Activated naive CD4-positive, alpha-beta T cell treated with anti-CD3 and anti-CD28 coated beads, Interleukin-2, amount 50 U/mL, for 16 hours (primary cell): ENCODE measurements around the gene NOVA2.
A peak's percentile ranks its signal among the peaks of the same experiment; 100 is the strongest.

ENCODE experiments used
- DNase-seq: peaks from one replicate; pipeline ENCODE4 v3.0.0-alpha.2; 2020

The NOVA2 gene

GRCh38 chr19:45999653-46000121 lies 26.0 kb upstream of the NOVA2 start:
- no peak for DNase-seq

DNA sequence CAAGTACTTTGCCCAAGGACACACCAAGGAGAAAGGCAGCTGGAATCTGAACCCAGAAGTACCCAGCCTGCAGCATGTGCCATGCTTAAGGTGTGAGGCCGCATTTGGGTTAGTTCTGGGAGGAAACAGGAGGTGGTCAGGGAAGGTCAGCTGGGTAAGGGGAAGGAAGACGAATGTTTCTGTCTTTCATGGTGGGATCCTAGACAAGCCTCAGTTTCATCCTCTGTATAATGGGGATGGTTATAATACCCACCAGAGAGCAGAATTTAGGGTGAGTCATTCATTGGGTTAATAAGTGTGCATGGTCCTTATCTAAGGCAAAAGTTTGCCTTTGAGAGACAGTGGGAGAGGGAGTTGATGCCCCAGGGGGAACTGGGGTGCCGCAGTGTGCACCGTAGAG lies 25.2 kb upstream of the NOVA2 start:
- no peak for DNase-seq

GRCh38 chr19:45996933-45997332 lies 23.3 kb upstream of the NOVA2 start:
- DNase-seq: no peak

GRCh38 chr19:45995715-45996385 lies 22.2 kb upstream of the NOVA2 start:
- DNase-seq: no peak

GRCh38 chr19:45994998-45995714 lies 21.5 kb upstream of the NOVA2 start, which contains the start of gene CCDC61:
CCDC61 (plus strand) TSS chr19:45995467; CDS start chr19:46003019, 7,552 bp downstream.
- DNase-seq: peak; percentile 94

DNA sequence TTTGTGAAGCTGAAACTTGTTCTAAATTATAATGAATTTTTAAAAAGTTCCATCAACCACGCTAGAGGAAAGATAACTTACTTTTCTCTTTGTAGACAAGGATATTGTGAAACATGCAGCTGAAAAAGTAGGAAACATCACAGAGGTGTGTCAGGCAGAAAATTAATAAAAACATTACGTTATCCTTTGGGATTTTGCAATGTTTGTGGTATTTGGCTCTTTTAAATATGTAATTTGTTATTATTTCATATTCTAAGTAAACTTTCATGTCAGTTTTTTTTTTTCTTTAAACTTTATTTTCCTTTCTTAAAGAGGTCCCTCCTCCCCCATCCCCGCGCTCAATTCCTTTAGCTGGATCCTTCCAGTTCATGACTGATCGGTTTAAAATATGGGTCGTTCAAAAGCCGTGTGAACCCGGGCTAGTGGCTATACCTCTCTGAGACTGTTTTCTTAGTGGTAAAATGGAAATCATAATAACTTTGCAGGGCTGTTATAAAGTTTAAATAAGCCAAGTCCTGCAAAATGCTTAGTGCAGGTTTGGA lies 20.9 kb upstream of the NOVA2 start:
- no peak for DNase-seq

GRCh38 chr19:45990113-45990728 lies 16.6 kb upstream of the NOVA2 start:
- DNase-seq: no peak

GRCh38 chr19:45985321-45985720 lies 11.7 kb upstream of the NOVA2 start:
- no peak for DNase-seq

DNA sequence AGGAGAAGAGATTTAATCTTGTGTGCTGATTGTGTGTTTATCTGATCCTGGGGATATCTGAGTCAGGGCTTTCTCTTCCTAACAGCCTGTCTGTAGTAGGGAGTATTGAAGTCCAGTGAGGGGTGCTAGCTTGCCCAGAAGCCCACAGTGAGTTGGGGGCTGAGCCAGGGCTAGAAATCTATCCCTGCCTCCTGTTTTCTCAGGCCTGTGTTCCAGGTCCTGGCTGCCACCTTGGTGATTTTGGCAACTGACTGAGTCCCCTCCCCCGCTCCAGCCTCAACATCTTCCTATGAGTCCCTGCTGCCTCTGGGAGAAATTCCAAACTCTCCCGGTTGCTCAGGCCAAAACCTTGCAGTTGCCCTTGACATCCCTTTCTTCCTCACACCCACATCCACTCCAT lies 7.7 kb upstream of the NOVA2 start:
- no peak for DNase-seq

DNA sequence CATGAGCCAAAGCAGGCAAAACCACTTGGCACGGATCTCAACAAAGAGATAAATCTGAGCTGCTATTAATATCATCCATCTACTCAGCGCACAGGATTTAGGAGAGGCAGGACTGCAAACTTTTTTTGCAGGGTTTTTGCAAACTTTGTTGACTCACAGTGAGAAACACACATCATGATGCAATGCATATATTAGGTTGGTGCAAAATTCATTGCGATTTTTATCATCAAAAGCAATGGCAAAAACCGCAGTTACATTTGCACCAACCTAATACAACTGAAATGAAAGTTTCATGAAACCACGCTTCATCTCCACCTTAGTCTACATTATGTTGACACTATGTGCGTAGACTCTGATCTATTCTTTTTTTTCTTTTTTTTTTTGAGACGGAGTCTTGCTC lies 4.5 kb upstream of the NOVA2 start:
- no peak for DNase-seq

GRCh38 chr19:45976178-45976577 lies 2.5 kb upstream of the NOVA2 start:
- no peak for DNase-seq

DNA sequence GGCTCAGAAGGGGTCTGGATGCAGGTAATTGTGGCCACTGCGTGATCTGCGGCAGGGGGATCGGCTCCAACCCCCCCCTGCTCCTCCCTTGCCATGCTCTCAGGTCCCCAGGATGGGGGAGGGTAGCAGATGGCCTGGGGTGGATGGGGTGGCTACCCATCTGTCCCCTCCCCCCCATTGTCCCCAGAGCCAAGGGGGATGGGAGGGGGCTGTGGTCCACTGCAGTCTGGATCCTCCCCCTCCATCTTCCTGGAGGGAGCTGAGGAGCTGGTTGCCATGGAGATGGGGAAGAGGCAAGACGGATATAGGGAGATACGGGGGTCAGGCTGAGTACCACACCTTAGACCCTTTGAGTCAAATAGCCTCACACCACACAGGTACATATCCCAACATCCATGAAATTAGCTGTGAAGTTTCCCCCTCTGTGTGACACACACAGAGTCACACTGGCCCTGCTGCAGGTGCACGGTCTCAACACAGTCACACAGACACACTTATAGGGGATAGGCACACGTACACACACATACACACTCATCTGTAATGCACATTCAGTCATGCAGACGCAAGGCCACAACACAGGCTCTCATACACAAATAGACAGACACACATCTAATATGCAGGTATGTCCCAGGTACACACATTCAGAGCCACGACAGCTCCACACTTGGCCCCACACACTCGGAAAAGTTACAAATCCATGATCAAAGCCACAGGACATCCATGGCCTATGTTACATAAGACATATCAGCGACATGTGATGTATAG lies 1.8 kb upstream of the NOVA2 start:
- DNase-seq: no peak

- peak; percentile 18 for DNase-seq
These were observed 621 bp downstream of the NOVA2 start for GRCh38 chr19:45972947-45973540.

DNA sequence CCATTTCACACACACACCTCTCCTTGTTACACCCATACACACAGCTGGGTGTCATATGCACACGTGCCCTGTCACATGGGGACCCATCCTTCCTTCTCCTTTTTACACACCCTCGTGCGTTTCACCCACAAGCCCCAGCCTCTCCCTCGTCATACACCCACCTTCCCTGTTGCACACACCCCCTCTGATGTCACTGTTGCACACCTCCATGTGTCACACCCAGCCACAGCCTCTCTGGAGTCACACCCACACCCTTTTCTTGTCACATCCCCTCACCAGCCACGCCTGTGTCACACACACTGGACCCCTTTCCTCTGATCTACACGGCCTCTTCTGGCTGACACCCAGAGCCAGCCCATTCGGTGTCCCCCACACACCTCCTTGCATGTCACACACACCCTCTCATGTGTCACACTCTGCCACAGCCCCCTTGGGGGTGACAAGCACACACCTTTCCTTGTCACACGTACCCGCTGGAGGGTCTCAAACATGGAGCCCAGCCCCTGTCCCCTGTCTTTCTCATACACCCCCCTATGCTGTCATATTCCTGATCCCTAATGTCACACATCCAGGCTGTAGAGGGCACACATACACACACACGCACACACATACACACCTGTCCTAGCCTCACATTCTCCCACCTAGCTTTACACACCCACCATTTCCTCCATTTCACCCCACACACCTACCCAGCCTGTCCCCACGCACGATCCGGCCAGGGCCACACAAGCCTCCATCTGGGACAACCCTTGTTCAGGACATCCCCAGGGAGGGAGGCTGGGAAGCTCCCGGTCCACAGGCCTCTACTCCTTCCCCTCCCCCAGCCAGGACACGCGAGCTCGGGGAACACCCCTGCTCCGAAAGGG lies 1.4 kb downstream of the NOVA2 start:
- DNase-seq: peak; percentile 51

DNA sequence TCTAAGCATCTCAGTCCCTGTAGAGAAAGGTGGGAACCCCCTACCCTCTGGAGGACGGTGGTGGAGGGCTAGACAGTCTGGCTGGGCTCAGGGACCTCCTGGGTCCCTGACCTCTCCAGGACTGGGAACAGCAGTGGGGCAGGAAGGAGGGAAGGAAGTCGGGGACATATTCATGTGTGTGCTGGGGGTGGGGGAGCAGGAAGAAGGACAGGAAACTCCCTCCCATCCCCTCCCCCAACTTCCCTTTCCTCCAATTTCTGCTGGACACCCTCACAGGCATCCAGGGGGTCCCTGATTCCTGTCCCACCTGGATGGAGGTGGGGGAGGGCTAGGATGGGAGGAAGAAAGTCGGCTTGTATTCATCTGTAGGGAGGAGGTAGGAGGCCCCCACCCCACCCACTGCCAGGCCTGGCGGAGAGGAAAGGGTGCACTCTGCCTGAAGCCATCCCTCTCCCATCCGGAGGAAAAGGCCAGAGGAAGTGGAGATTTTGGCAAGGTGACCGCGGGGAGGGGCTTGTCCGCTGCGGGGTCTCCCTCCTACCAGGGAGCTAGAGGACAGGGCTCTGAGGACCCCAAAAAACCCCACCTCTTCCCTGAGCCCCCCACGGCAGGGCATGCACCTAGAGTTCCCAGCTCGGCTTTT lies 2.3 kb downstream of the NOVA2 start:
- DNase-seq: no peak

DNA sequence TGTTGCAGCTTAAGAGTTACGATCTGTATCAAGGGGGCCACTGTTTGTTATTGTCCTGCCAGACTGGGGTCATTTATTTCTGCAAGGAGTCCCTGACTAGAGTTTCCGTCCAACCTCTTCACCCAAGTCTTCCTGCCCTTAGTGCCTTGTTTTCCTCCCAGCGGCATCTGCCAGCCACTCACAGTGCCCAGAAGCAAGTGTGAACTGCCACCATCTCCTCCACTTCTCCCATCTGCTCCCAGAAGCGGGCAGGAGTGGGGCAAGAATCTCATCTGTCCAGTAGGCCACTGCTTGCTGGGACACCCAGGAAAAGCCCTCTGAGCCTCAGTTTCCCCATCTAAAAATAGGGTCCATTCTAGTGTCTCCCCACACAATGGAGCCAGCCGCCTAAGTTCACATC lies 4.0 kb downstream of the NOVA2 start:
- no peak for DNase-seq

DNA sequence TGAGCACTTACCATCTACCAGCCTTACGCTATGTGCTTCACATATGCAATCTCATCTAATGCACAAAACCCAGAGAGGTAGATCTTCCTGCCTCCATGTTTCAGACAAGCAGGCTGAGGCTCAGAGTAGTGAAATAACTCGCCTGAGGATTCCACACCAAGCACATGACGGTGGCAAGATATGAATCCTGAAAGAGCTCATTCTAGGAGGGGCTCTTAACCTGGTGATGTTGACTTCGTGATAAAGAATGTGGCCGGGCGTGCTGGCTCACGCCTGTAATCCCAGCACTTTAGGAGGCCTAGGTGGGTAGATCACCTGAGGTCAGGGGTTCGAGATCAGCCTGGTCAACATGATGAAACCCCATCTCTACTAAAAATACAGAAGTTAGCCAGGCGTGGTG lies 5.0 kb downstream of the NOVA2 start:
- DNase-seq: no peak

GRCh38 chr19:45967246-45967645 lies 6.4 kb downstream of the NOVA2 start:
- no peak for DNase-seq

- DNase-seq: no peak
These were observed 11.6 kb downstream of the NOVA2 start for GRCh38 chr19:45962021-45962420.

GRCh38 chr19:45960595-45961235 lies 12.9 kb downstream of the NOVA2 start:
- DNase-seq: no peak
